PC-9 (cell line): ENCODE data around the gene FOXP1. TPM values are rescaled to one million over a fixed set of nuclear protein-coding genes. Genes with fewer than 3 reads are reported as not detected.

Experiments used
- BruUV-seq: library from RNA; stranded (reverse); fragments of 400-500 nt; replicated peaks from 2 replicates; lab custom pipeline; 2021; lab: Mats Ljungman, UMichigan
- CTCF ChIA-PET: fragments of 300-600 bp; sonication (Branson Sonifier 250); formaldehyde crosslinking; loops from one replicate; lab custom pipeline; 2022; ENCODE audit warnings: antibody characterized with exemption; lab: Charles Lee
- POLR2A ChIA-PET: fragments of 300-600 bp; sonication (Branson Sonifier 250); formaldehyde crosslinking; loops from one replicate; lab custom pipeline; 2022; ENCODE audit warnings: antibody characterized with exemption; ENCODE audit not compliant: unreplicated experiment; lab: Charles Lee
- DNase-seq, 2 experiments: peaks; one replicate each; pipeline versions ENCODE4 v3.0.0 to v3.0.0-alpha.2; 2015 to 2022; ENCODE audit warnings: mixed read lengths in 1 of 2
- H2AFZ ChIP-seq: fragments of 200-600 bp; sonication (generic); 2 replicates; pipeline ENCODE4 v1.8.1; 2017; ENCODE audit warnings: antibody characterized with exemption
- H3F3A ChIP-seq: fragments of 200-600 bp; sonication (generic); 2 replicates; pipeline ENCODE4 v1.8.1; 2017; ENCODE audit warnings: antibody characterized with exemption, mild to moderate bottlenecking, low read depth; ENCODE audit not compliant: insufficient read depth
- H3K27ac ChIP-seq: fragments of 200-600 bp; sonication (generic); 2 replicates; pipeline ENCODE4 v1.6.1; 2016; ENCODE audit warnings: mixed run types
- H3K27me3 ChIP-seq: fragments of 200-600 bp; sonication (generic); 2 replicates; pipeline ENCODE4 v1.6.1; 2016; ENCODE audit warnings: low read depth, mixed run types; ENCODE audit not compliant: insufficient read depth
- H3K36me3 ChIP-seq: fragments of 200-600 bp; sonication (generic); 2 replicates; pipeline ENCODE4 v1.6.1; 2016; ENCODE audit warnings: low read depth, mixed run types
- H3K4me1 ChIP-seq: fragments of 200-600 bp; sonication (generic); replicated peaks from 2 replicates; pipeline ENCODE4 v1.6.1; 2016; ENCODE audit warnings: mixed run types; ENCODE audit not compliant: insufficient read depth
- H3K4me2 ChIP-seq: fragments of 200-600 bp; sonication (generic); 2 replicates; pipeline ENCODE4 v1.6.1; 2017; ENCODE audit warnings: mixed run types
- H3K4me3 ChIP-seq: fragments of 200-600 bp; sonication (generic); 2 replicates; pipeline ENCODE4 v1.6.1; 2016; ENCODE audit warnings: mixed run types
- H3K79me2 ChIP-seq: fragments of 200-600 bp; sonication (generic); 2 replicates; pipeline ENCODE4 v1.6.1; 2017; ENCODE audit warnings: low read depth, mixed run types
- H3K9me2 ChIP-seq: fragments of 200-600 bp; sonication (generic); 2 replicates; pipeline ENCODE4 v1.8.1; 2017; ENCODE audit warnings: mild to moderate bottlenecking; ENCODE audit not compliant: insufficient read depth
- H3K9me3 ChIP-seq: fragments of 200-600 bp; sonication (generic); 2 replicates; pipeline ENCODE4 v1.8.1; 2016; ENCODE audit warnings: low read depth; ENCODE audit not compliant: insufficient read depth
- H4K20me1 ChIP-seq: fragments of 200-600 bp; sonication (generic); 2 replicates; pipeline ENCODE4 v1.8.1; 2017; ENCODE audit not compliant: insufficient read depth
- CTCF ChIP-seq: fragments of 200-600 bp; sonication (generic); conservative IDR thresholded peaks from 2 replicates; pipeline ENCODE4 v1.6.1; 2017; ENCODE audit warnings: mixed run types, antibody characterized with exemption, mild to moderate bottlenecking, moderate library complexity
- EZH2 ChIP-seq: fragments of 200-600 bp; sonication (generic); IDR thresholded peaks from 2 replicates; pipeline ENCODE4 v1.8.0; 2017; ENCODE audit warnings: antibody characterized with exemption, low read depth
- intact Hi-C: fragments of 100-400 bp; cut with micrococcal nuclease; formaldehyde crosslinking; loops from one replicate; pipeline ENCODE4 v1.10.0; 2022; ENCODE audit not compliant: unreplicated experiment
- total RNA-seq: library from RNA; stranded (reverse); gene quantifications from 2 replicates; pipeline ENCODE4 v1.2.3, GENCODE V29; 2021

FOXP1 gene
- total RNA-seq, 1 experiment from 2014 or later, result 33.3 TPM

GRCh38 chr3:71037775-71038174 is 545.8 kb downstream of the FOXP1 start:
- Histone ChIP-seq H3K4me2 (no peak overlapping the region), H3K36me3 (no peaks in the 10 kb centered on the region), H4K20me1 (no peaks in the 10 kb centered on the region), H3K79me2 (no peaks in the 10 kb centered on the region), H3K9me3 (no peaks in the 10 kb centered on the region), H3F3A (no peaks in the 10 kb centered on the region), H3K27me3 (no peaks in the 10 kb centered on the region), H3K4me3 (no peak overlapping the region), H3K27ac (no peak overlapping the region), H2AFZ (no peak overlapping the region), H3K9me2 (no peaks in the 10 kb centered on the region), H3K4me1 (no peaks in the 10 kb centered on the region)
- DNase-seq, result no peak
- CTCF ChIA-PET, result no interaction called here
- intact Hi-C loops, result no loop called here
- no TSS peak for BruUV-seq
- TF ChIP-seq CTCF (no peak), EZH2 (no peak)
- POLR2A ChIA-PET, result no interaction called here

DNA sequence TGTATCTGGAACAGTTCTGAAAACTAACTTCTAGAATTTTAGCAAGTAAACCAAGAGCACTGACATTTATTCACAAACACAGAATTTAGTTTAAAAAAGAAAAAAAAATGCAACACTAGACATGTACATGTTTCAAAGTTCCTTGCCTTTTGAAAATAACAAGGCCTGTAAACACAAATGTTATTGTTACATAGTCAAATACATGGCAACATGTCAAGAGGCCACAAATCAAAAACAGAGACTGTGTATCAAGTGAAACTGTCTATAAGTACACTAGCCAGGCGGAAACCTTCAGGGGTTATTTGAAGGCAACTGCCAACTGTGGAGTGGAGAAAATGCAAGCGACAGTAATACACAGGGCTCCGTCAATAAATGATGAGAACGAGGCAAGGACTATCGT is 547.6 kb downstream of the FOXP1 start:
- ChIA-PET CTCF (no interaction called here), POLR2A (no interaction called here)
- no peak for DNase-seq
- H3K27ac ChIP-seq, result no peak overlapping the region
- no peak overlapping the region for H3K4me3 ChIP-seq
- no peaks in the 10 kb centered on the region for H3K79me2 ChIP-seq
- no peak for TF ChIP-seq EZH2
- no peak for TF ChIP-seq CTCF
- H3K4me2 ChIP-seq, result no peak overlapping the region
- H3K4me1 ChIP-seq, result no peaks in the 10 kb centered on the region
- H2AFZ ChIP-seq, result no peak overlapping the region
- H3K27me3 ChIP-seq, result no peaks in the 10 kb centered on the region
- no peaks in the 10 kb centered on the region for H3K36me3 ChIP-seq
- H3F3A ChIP-seq, result no peaks in the 10 kb centered on the region
- H3K9me3 ChIP-seq, result no peaks in the 10 kb centered on the region
- intact Hi-C loops, result no loop called here
- H4K20me1 ChIP-seq, result no peaks in the 10 kb centered on the region
- H3K9me2 ChIP-seq, result no peaks in the 10 kb centered on the region
- no TSS peak for BruUV-seq

DNA sequence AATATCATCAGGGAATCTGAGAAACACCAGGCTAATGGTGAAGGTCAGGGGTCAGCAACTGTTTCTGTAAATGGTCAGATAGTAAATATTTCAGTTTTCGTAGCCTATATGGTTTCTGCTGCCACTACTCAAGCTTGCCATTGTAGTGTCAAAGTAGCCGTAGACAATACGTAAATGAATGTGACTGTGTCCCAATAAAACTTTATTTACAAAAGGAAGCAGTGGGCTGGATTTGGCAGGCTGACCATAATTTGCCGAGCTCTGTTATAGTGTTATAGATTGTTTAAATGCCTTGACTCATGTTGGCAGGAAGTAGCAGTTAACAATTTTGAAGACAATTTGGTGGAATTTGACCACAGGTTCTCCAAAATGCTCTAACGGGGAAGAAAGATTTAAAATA is 548.2 kb downstream of the FOXP1 start:
- ChIA-PET CTCF (no interaction called here), POLR2A (no interaction called here)
- Histone ChIP-seq H3K9me2 (no peaks in the 10 kb centered on the region), H3F3A (no peaks in the 10 kb centered on the region), H3K4me3 (no peak overlapping the region), H3K36me3 (no peaks in the 10 kb centered on the region), H3K4me2 (no peak overlapping the region), H3K4me1 (no peaks in the 10 kb centered on the region), H4K20me1 (no peaks in the 10 kb centered on the region), H3K79me2 (no peaks in the 10 kb centered on the region), H3K9me3 (no peaks in the 10 kb centered on the region), H3K27ac (no peak overlapping the region), H2AFZ (no peak overlapping the region), H3K27me3 (no peaks in the 10 kb centered on the region)
- DNase-seq, result no peak
- TF ChIP-seq EZH2 (no peak), CTCF (no peak)
- intact Hi-C loops, result no loop called here
- no TSS peak for BruUV-seq
